Effector memory CD4-positive, alpha-beta T cell (primary cell): ENCODE data around the gene GLI1.

Experiments used
- DNase-seq, 3 donors: peaks; one replicate each; pipeline ENCODE4 v3.0.0-alpha.2; 2020
- H3K27ac ChIP-seq: 2 replicates; pipeline ENCODE4 v1.7.0; 2013; ENCODE audit warnings: mild to moderate bottlenecking, low read length, moderate library complexity; ENCODE audit not compliant: insufficient read depth, poor library complexity, severe bottlenecking
- H3K27me3 ChIP-seq: replicated peaks from 2 replicates; pipeline ENCODE4 v1.7.0; 2013; ENCODE audit warnings: mild to moderate bottlenecking, low read length; ENCODE audit not compliant: insufficient read depth, control insufficient read depth, poor library complexity, severe bottlenecking
- H3K36me3 ChIP-seq: 2 replicates; pipeline ENCODE4 v1.7.0; 2013; ENCODE audit warnings: mild to moderate bottlenecking, low read length, moderate library complexity; ENCODE audit not compliant: control insufficient read depth, insufficient read depth
- H3K4me1 ChIP-seq: 2 replicates; pipeline ENCODE4 v1.7.0; 2013; ENCODE audit warnings: low read length, mild to moderate bottlenecking; ENCODE audit not compliant: control insufficient read depth, insufficient read depth, poor library complexity, severe bottlenecking
- H3K4me3 ChIP-seq: 2 replicates; pipeline ENCODE4 v1.7.0; 2013; ENCODE audit warnings: low read length, low read depth, mild to moderate bottlenecking; ENCODE audit not compliant: insufficient read depth, poor library complexity, severe bottlenecking
- H3K9me3 ChIP-seq: 2 replicates; pipeline ENCODE4 v1.7.0; 2013; ENCODE audit warnings: mild to moderate bottlenecking, low read length, moderate library complexity; ENCODE audit not compliant: control insufficient read depth

Gene GLI1

GRCh38 chr12:57518176-57518919 is 58.8 kb downstream of the GLI1 start:
- H3K9me3 ChIP-seq, result no peaks in the 10 kb centered on the region
- H3K27ac ChIP-seq, result peak overlapping the region; percentile 95
- DNase-seq, result no peak
- H3K27me3 ChIP-seq, result no peaks in the 10 kb centered on the region
- no peak overlapping the region for H3K4me3 ChIP-seq
- H3K36me3 ChIP-seq, result peaks cover 38% of the 10 kb centered on the region
- H3K4me1 ChIP-seq, result peaks cover 27% of the 10 kb centered on the region

GRCh38 chr12:57518920-57519795 is 59.6 kb downstream of the GLI1 start:
- Histone ChIP-seq H3K27me3 (no peaks in the 10 kb centered on the region), H3K36me3 (peaks cover 34% of the 10 kb centered on the region), H3K4me3 (peak overlapping the region; percentile 71), H3K9me3 (no peaks in the 10 kb centered on the region), H3K27ac (peak overlapping the region; percentile 95), H3K4me1 (peaks cover 35% of the 10 kb centered on the region)
- no peak for DNase-seq

GRCh38 chr12:57519796-57520052 is 60.1 kb downstream of the GLI1 start:
- H3K4me1 ChIP-seq, result peaks cover 39% of the 10 kb centered on the region
- no peaks in the 10 kb centered on the region for H3K9me3 ChIP-seq
- peak overlapping the region; percentile 71 for H3K4me3 ChIP-seq
- peak in 1 of 3 donors; percentile 15 for DNase-seq
- peak overlapping the region; percentile 95 for H3K27ac ChIP-seq
- peaks cover 28% of the 10 kb centered on the region for H3K36me3 ChIP-seq
- no peaks in the 10 kb centered on the region for H3K27me3 ChIP-seq

GRCh38 chr12:57520053-57520818 is 60.7 kb downstream of the GLI1 start, which contains the start of gene DDIT3:
DDIT3 (minus strand) TSS chr12:57520514; CDS start chr12:57517406, 3,108 bp downstream.
- Histone ChIP-seq H3K27ac (peak within 1 kb of the TSS; percentile 95), H3K36me3 (peaks cover 27% of the 10 kb centered on the region), H3K4me1 (peaks cover 39% of the 10 kb centered on the region), H3K9me3 (no peaks in the 10 kb centered on the region), H3K4me3 (peak within 1 kb of the TSS; percentile 71), H3K27me3 (no peaks in the 10 kb centered on the region)
- peak; percentile 99 to 100 (median 100) for DNase-seq

- H3K4me3 ChIP-seq, result peak overlapping the region; percentile 41
- DNase-seq, result no peak
- peaks cover 39% of the 10 kb centered on the region for H3K4me1 ChIP-seq
- H3K27me3 ChIP-seq, result no peaks in the 10 kb centered on the region
- peak overlapping the region; percentile 89 for H3K27ac ChIP-seq
- H3K36me3 ChIP-seq, result peaks cover 25% of the 10 kb centered on the region
- no peaks in the 10 kb centered on the region for H3K9me3 ChIP-seq
These were observed 62.0 kb downstream of the GLI1 start for GRCh38 chr12:57521525-57522010.
